Myocyte (in vitro differentiated cells): ENCODE results near the gene TRIO. TPM values are rescaled to one million over a fixed set of nuclear protein-coding genes. Genes with fewer than 3 reads are reported as not detected.

Source experiments
- DNase-seq: peaks from one replicate; pipeline ENCODE4 v3.0.0-alpha.2; 2012; ENCODE audit warnings: low read depth
- total RNA-seq: library from RNA; depleted of rRNA; stranded (reverse); fragments of >200 nt; gene quantifications from 2 replicates; pipeline ENCODE4 v1.2.3, GENCODE V29; 2014

The TRIO gene
- total RNA-seq, 1 donor from 2014 or later = 126 TPM

DNA sequence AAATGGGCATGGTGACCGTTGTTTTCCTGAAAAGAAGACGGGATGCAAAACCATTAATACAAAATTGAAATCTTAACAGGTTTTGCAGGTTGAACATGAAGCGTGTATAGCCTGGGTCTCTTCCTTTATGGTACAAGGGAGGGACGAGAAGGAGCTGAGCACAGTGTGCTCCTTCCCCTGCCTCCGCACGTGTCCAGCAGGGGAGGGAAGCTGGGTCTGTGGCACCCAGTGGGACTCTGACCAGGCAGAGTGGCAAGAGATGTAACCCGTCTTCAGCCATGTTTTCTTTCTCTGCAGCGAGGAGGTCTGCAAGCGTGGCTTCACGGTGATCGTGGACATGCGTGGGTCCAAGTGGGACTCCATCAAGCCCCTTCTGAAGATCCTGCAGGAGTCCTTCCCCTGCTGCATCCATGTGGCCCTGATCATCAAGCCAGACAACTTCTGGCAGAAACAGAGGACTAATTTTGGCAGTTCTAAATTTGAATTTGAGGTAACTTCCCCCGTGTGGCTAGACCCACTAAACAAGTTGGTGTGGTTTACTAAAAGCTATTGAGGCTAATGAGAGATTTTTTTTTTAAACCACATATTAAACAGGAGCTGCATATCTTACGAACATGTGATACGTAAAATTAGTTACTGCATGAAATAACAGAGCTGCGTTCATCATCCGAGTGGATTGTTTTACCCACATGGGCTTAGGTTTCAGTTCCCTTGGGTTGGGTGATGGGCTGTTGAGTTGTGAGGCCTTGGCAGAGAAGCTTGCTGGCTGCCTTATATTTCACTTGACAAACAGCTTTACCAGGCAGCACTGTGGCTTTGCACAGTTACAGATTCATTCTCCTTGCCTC, 143.7 kb downstream of the TRIO start:
- DNase-seq = peak; percentile 94

DNA sequence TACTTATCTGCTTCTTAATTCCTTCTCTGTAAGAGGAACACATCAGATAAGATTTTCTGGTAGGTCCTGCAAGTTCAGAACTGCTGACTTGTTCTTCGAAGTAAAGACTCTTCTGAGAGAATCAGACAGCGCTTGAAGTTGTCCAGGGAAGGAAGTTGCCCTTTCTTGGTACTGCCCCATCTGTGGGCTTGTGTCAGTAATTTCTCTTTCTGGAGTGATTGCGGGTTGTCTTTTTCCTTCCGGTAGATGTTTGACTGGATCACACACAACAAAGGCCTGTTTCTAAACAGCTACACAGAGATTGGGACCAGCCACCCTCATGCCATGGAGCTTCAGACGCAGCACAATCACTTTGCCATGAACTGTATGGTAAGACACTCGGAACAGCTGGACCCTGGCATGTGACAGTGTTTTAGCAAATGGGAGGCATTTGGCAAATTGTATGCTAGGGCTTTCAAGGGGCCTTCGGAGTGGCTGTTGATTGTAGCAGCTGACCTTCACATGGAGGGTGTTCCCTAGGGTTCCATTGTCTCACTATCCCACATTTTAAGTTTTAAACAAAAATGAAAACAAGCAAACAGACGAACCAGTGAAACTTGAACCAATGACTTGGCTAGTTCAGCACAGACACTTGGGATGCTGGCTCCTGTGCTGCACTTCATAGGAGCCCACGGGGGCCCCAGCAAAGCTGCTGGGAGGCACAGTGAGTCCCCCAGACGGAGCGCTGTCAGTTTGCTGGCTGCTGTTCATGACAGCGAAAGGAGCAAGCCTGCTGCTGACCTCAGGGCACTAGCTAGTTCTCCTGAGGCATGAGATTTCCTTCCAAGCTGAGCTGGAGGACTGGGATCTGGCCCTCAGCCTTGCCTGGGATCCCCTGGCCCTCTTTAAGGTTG, 149.9 kb downstream of the TRIO start:
- no peak for DNase-seq

DNA sequence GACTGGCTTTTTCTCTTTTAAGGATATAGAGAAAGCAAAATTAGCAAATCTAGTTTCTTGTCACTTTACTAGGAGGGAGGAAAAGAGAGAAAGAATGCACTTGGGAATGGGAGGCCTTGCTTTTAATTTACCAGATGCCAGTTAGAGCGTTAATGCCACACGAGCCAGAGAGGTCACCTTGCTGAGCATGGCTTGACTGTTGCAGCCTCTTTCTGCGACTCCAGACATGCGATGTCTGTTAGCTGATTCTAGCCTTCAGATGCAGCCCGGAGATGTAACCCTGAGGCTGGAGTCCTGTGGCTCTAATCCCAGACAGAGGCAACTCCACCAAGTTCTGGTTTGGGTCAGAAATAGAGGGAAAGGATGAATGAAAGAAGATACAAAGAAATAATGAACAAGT, 152.5 kb downstream of the TRIO start:
- no peak for DNase-seq

DNA sequence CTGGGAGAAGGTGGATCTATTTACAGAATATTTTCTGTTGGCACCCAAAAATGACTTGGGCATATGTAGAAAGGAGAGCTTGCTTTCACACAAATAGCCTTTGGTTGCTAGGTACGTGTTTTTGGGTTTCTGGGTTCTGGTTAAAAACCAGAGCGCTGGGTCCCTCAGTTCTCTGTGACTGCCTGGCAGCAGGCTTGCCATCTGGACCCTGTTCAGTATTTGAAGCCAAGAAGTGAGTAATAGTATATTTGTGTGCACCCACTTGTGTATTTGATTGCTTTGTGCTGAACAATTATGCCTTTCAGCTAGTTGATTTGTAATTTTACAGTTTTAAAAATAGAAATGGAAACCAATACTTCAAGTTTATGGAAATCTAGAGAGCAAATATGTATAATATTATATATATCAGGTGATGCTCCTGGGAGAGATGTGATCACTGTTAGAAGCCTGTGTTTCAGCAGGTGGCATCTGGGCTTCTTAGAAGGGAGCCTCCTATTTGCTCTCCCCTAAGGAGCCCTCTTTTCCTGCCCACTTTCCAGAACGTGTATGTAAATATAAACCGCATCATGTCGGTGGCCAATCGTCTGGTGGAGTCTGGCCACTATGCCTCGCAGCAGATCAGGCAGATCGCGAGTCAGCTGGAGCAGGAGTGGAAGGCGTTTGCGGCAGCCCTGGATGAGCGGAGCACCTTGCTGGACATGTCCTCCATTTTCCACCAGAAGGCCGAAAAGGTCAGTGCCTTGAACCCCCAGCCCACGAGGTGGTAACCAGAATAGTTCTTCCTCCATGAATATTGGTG, 153.6 kb downstream of the TRIO start:
- no peak for DNase-seq

DNA sequence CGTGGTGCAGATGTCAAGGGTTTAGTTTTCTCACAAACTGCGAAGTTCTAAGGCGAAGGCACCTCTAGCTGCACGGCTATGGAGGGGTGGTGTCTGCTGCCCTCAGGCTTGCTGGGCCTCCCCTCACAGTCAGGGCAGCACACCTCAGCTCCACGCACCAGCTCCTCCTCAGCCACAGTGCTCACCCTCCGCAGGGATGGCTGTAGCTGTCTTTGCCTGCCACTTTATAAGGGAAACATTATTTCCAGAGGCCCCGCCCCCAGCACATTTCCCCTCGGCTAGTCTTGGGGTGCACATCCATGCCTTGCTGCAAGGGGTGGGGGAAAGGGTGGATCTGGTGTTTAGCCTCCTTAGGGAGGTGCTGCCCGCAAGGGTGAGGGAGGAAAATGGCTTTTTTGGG, 154.6 kb downstream of the TRIO start:
- DNase-seq = no peak

DNA sequence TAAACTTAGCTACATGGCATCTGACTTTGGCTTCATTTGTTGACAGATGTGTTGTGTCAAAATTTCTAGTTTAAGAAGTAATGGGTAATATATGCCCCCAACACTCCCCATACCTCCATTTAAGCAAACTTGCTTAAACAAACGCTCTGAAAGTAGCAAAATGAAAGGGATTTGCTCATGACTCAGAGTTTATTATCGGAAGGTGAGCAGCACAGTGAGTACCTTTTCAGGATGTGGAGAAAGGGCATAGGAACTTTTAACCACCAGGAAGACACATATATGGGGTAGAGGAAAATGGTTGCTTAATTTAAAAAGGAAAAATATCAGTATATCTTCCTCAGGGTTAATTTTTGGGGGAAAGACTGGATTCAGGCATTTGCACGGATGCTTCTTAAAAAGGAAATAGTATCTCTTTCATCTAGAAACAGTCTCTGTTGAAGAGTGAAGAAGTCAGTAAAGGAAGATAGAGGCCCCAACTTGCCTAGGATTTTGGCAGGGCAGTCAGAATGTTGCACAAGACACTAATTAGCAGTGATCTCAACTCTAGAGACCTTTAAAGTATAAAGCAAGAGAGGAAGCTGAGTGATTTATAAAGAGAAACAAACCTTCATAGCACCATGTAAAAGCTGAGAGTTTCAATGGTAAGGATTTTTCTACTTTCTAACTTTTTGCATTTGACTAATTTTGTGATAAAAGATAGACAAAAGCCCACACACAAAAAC, 155.1 kb downstream of the TRIO start:
- DNase-seq = no peak

DNA sequence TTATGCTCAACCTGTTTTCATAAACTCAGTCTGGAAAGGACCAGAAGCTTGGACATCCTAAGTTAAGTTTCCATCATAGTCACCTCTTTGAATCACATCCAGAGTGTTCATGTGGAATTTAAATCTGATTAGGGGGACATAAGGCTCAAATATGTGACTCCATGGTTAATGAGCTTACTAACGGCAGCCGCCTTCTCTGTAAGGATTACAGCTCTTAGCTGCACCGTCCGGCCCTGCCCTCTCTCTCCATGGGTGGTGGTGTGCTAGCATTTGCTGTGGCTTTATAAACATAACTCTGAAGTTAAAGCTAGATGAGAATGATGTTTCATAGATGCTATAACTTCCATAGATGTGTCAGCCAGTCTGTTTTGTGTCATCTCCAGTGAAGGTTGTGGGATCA, 156.5 kb downstream of the TRIO start:
- no peak for DNase-seq

DNA sequence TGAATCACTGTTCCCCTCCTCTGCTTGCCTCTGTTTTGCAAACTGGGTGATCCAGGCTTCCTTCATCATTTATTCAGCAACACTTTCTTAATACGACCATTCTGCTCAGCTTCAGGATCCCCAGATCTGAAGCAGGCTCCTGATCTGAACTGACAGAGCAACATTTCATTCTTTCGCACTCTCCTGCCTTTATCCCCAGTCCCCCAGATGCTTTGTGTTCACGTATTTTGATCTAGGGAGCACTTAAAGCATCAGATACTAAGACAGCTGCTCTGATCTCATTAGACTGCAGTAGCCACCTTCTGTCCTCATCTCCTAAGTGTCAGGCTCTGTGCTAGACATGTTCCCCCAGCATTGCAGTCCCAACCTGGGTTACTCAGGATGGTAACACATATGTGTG, 158.0 kb downstream of the TRIO start:
- no peak for DNase-seq

DNA sequence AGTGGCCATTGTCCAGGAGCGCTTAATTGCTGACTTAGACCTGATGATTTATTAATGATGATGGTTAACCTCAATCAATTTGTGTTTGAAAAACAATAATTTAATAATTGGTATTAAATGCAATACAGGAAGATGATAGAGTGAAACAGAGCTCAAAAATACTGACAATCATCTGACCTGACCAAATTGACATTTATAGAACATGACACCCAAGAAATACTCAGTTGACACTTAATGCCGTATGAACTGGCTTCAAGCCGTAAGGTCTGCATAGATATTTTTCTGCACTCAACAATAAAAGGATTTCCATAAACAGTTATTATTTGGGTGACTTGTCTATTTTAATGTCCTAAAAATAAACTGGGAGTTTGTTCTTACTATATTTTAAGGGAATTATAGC, 159.2 kb downstream of the TRIO start:
- no peak for DNase-seq

DNA sequence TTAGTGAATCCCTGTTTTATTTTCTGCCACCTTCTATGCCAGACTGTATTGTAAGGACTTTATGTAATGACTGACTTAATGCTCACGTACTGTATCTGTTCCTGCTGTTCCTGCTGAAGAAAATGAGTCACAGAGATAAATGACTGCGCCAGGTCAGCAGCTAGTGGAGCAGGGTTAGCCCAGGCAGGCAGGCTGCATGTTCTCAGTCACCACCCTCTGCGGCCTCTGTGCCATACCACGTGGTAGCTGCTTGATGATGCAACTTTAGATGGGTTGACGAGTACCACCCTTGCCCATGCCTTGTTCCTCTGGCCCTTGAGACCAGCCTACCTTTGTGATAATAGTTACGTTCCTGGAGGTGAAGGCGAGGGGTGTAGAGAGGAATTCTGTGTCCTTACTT, 161.9 kb downstream of the TRIO start:
- peak; percentile 72 for DNase-seq

DNA sequence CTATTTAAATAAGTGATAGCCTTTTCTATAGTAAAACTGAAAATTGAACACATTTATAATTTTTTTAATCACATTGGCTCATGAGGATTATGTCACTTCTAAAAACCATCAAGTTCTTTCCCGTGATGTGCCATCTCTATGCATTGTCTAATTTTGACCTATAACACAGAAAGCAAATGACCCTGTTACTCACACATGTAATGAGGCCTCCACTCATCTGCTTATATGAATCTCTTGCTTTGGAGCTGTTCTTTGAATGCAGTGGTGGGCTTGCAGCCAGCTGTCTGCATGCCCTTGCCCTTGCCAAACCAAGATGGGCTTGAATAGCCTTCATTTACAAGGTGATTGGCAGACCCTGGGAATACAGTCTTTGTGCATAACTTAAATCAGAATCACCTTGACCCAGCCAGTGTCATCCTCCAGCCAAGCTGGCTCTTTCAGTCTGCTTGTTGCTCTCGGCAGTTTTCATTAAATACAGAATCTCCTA, 163.2 kb downstream of the TRIO start:
- DNase-seq = no peak

DNA sequence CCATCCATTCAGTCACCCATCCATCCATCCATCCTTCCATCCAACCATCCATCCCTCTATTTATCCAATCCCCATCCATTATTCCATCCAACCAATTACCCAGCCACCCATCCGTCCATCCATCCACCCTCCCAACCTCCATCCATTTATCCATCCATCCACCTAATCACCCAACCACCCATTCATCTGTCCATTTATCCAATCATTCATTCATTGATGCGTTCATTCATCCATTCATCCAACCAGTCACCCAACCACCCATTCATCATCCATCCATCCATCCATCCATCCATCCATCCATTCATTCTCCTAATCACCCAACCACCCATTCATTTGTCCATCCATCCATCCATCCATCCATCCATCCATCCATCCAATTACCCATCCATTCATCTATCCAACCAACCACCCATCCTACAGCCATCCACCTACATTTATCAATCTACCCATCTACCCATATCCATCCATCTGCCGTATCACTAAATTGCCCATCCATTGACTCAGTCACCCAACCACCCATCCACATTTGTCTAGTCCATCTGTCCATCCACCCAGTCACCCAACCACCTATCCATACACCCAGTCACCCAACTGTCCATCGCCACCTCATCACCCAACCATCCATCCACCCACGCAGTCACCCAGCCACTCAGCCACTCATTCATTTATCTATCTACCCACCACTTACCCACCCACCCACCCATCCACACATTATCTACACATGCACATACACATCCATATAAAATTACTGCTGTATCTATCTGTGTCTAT, 165.4 kb downstream of the TRIO start:
- no peak for DNase-seq

DNA sequence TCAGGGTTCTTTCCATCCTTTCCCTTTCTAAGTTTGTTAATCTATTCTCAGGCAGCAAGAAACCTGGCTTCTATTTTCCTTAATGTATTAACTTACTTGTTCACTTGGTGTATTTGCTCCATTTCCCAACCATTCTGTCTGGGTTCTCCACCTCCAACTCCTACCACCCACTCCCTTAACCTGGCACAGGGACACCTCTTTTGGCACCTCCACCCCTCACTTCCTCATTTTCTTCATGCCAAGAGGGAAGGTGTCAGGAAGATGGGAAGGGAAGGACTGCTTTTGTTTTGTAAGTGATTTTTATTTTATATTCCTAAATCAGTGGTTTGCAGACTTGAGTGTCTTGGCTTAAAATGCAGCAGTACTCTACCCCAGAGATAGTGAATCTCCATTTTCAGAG, 166.1 kb downstream of the TRIO start:
- DNase-seq = no peak

DNA sequence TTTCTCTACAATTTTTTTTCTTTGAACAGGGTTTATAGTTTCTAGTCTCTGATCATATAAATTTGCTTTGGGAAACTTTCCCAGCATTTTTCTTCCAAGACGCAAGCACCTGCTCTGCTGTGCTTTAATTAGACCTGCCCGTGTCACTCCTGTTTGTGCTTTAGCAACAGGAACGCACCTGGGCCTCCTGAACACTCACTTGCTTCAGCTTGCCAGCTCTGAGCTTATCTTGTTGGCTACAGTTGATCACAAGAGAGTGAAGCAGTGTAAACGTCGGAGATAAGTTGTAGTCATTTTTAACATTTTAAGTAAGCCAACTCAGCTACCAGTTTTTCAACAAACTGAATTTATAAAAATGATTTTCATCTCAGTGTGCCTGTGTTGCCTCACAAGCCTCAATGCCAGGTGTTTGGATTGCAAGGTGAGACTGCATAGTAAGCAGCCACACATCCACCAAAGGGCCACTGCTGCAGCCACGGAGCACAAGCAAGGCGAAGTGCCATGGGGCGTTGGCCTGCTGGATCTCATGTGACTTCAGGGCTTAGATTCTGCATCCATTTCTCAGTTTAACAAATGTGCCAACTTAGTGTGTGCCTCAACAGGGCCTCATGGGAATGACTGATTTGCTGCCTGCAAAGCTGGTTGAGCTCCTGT, 166.9 kb downstream of the TRIO start:
- no peak for DNase-seq

DNA sequence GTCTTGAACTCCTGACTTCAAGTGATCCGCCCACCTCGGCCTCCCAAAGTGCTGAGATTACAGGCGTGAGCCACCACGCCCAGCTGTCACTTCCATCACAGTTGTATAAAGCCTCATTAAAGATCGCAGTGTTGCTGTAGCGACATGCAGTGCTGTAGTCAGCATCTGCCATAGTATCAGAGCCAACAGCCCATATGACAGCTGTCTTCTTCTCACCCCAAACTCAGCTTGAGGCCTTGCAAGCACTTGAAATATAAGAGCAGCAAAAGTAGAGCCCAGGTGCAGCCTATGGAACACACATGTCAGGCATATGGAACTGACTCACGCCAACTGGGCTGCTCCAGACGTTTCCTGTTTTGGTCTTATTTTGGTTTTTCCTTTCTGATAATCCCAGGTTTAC, 167.8 kb downstream of the TRIO start:
- peak; percentile 29 for DNase-seq

DNA sequence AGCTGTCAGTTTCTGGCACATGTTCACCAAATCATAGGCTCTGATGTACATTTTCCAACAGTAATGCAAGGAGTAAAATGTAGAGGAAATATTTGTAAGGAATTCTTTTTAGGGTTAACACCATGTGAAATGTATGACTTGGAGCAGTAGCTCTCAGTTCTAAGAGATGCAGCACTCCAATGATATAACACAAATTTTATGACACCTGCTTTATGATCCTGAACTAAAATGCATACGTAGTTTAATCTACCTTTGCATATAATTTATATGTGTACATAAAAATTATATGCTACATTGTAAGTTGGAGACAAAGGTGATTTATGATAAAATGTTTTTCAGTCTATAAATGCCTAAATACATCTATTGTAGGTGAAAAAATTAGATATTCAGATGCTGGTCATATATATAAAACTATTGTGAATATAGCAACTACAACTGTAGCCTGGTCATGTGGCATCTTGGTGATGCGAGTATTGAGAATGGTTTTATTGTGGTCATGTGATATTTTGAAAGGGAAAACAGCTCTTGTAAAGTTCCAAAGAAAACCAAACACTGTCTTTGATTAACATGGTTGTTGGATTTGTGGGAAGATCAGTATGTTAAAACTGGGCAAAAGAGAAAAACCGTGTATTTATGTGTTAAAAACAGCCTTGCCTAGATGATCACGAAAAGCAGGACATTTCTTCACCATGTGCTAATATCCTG, 171.0 kb downstream of the TRIO start:
- DNase-seq = no peak

DNA sequence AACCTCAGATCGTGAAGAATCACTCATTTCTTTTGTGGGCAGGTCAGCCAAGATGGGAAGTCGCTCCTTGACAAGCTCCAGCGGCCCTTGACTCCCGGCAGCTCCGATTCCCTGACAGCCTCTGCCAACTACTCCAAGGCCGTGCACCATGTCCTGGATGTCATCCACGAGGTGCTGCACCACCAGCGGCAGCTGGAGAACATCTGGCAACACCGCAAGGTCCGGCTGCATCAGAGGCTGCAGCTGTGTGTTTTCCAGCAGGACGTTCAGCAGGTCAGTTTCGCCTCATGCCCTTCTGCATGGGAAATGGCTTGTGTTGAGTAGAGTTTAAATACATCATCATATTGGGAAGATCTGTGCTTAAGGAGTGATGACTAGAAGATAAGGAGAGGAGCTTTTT, 173.3 kb downstream of the TRIO start:
- DNase-seq = no peak

DNA sequence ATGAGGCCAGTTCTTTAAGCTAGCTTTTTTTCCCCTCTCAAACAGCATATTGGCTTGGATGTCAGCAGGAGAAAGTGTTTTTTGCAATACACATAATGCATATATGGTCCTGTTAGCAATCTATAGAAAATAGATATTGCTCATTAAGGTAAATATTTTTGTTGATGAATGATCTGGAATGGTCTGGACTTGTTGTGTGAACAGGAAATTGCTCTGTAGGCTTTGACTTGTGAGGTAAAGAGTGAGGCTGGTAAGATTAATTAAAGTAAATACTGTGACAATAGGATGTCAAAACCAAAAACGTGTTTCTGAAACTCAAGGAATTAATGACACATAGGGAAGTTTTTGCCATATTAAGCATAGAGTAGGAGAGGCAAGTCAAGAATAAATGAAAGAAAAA, 176.0 kb downstream of the TRIO start:
- DNase-seq = no peak

DNA sequence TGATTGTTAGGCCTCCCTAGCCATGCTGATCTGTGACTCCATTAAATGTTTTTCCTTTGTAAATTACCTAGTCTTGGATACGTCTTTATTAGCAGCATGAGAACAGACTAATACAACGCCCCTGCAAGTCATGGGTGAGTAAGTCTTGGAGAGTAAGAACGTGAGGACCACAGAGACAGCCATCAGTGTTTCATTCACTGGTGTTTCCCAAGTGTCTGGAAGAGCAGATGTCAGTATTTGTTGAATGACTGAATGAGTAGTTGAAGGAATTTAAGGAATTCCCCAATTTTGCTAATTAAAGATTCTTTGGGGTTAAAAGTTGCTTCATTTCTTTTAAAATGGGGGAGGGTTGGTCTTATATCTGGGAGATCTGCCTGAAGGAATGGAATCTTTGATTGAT, 178.8 kb downstream of the TRIO start:
- no peak for DNase-seq
